Mucosa of descending colon (tissue), 3 donors: ENCODE data around the gene LCN12. TPM values are rescaled to one million over a fixed set of nuclear protein-coding genes. Genes with fewer than 3 reads are reported as not detected.
A peak's percentile ranks its signal among the peaks of the same experiment; 100 is the strongest.
"Not testable (repeated sequence)": the region's sequence is repeated elsewhere in the genome, so short reads cannot be mapped to it uniquely, and the experiment has no call there.

Experiments
- ATAC-seq: fragments of 200-7000 bp; cut with Tn5 transposase; one replicate; pipeline ENCODE4 v1.9.1; 2020; ENCODE audit warnings: mild to moderate bottlenecking, moderate library complexity
- DNase-seq, 3 donors: peaks; one replicate each; pipeline ENCODE4 v3.0.0-alpha.2; 2020
- H3K36me3 ChIP-seq: fragments of 200-600 bp; one replicate; pipeline ENCODE4 v1.8.0; 2021; ENCODE audit warnings: low read depth, mild to moderate bottlenecking
- H3K4me1 ChIP-seq: fragments of 200-600 bp; one replicate; pipeline ENCODE4 v1.8.0; 2021; ENCODE audit warnings: low read depth, mild to moderate bottlenecking
- H3K4me3 ChIP-seq: fragments of 200-600 bp; one replicate; pipeline ENCODE4 v1.8.0; 2021; ENCODE audit warnings: mild to moderate bottlenecking
- H3K9me3 ChIP-seq: fragments of 200-600 bp; one replicate; pipeline ENCODE4 v1.8.0; 2021; ENCODE audit warnings: mild to moderate bottlenecking
- intact Hi-C, 2 donors: fragments of 100-400 bp; cut with DNase I in 1 of 2; cut with micrococcal nuclease in 1 of 2; formaldehyde crosslinking; loops; one replicate each; pipeline versions ENCODE4 v1.11.0 to v1.11.1; 2022; cut with DNase I, micrococcal nuclease
- total RNA-seq, 3 donors: library from RNA; stranded (reverse); fragmentation: NEBNext Ultra II Directional in 2 of 3; extraction: Animal tissue kit (Norgen Biotek cat#: 25700) in 2 of 3; gene quantifications; one replicate each; pipeline versions ENCODE4 v1.2.1 to v1.2.4, GENCODE V29; 2021 to 2023
- TF ChIP-seq, protein P1 (sequence below): fragments of 200-600 bp; IDR thresholded peaks from one replicate; pipeline ENCODE4 v1.8.0; 2022; ENCODE audit warnings: antibody characterized with exemption, mild to moderate bottlenecking
- donor health status: DM: no; HTN: no; CAD: no; lungs with moderate emphysema.
- donor health status: DM: no; HTN: no; CAD: no.
- donor health status: DM: no; HTN: yes; CAD: no.

Gene LCN12
- total RNA-seq, 3 donors from 2014 or later = 6.8 to 10.7 (median 7.6) TPM

DNA sequence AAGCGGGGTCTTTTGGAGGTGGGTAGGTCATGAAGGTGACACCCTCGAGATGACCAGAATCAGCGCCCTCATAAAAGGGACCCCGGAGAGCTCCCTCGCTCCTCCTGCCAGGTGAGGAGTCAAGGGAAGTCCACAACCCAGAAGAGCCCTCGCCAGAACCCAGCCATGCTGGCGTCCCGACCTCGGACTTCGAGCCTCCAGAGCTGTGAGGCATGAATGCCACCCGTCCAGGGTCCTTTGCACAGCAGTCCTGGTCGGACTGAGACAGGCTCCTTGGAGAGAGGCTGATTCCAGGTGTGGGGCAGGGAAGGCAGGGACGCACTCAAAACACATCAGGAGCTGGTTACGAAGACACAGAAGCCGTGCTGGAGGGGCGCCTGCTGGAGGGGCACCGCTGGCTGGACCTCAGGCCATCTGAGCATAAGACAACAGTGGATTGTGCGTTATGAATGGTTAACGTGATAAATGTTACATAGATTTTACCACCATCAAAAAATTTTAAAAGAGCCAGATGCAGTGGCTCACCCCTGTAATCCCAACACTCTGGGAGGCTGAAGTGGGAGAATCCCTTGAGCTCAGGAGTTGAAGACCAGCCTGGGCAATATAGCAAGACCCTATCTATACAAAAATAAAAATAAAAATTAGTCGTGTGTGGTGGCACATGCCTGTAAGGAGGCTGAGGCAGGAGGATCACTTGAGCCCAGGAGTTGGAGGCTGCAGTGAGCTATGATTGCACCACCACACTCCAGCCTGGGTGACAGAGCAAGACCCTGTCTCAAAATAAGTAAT lies 50.0 kb downstream of the LCN12 start:
- Histone ChIP-seq H3K4me3 (no peak overlapping the region), H3K9me3 (peaks cover 5% of the 10 kb centered on the region), H3K36me3 (no peaks in the 10 kb centered on the region), H3K4me1 (peaks cover 5% of the 10 kb centered on the region)
- DNase-seq = no peak
- TF ChIP-seq, protein P1, sequence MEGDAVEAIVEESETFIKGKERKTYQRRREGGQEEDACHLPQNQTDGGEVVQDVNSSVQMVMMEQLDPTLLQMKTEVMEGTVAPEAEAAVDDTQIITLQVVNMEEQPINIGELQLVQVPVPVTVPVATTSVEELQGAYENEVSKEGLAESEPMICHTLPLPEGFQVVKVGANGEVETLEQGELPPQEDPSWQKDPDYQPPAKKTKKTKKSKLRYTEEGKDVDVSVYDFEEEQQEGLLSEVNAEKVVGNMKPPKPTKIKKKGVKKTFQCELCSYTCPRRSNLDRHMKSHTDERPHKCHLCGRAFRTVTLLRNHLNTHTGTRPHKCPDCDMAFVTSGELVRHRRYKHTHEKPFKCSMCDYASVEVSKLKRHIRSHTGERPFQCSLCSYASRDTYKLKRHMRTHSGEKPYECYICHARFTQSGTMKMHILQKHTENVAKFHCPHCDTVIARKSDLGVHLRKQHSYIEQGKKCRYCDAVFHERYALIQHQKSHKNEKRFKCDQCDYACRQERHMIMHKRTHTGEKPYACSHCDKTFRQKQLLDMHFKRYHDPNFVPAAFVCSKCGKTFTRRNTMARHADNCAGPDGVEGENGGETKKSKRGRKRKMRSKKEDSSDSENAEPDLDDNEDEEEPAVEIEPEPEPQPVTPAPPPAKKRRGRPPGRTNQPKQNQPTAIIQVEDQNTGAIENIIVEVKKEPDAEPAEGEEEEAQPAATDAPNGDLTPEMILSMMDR = no peak
- ATAC-seq = no peak
- intact Hi-C loops = no loop called here

DNA sequence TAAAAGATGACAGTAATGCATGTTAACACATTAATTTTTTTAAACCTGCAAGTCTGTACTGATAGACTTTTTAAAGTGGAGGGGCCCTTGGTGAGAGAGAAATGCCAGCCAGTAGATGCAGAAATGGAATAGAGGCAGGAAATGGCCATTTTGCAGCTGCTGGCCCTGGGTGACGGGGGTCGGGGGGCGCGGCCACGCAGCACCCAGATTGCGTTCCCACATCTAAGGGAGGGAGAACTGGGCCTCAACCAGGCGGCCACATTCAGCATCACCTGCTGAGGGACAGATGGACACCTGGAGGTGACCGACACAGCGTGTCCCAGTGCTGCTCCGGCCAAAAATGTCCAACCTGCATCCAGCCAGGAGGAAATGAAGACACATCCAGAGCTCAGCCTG lies 50.6 kb downstream of the LCN12 start:
- Histone ChIP-seq H3K4me3 (no peak overlapping the region), H3K36me3 (no peaks in the 10 kb centered on the region), H3K9me3 (peaks cover 5% of the 10 kb centered on the region), H3K4me1 (peaks cover 2% of the 10 kb centered on the region)
- ATAC-seq = no peak
- intact Hi-C loops = no loop called here
- no peak for DNase-seq
- TF ChIP-seq, protein P1 = no peak

DNA sequence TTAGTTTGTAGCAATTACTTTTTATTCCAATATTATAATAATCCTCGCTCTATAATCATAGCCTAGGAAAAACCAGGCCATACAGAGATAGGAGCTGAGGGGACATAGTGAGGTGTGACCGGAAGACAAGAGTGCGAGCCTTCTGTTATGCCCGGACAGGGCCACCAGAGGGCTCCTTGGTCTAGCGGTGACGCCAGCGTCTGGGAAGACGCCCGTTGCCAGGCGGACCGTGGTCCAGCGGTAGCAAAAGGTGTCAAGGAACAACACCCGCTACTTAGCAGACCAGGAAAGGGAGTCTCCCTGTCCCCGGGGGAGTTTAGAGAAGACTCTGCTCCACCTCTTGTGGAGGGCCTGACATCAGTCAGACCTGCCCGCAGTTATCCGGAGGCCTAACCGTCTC lies 52.2 kb downstream of the LCN12 start:
- peak in 1 of 3 donors; percentile 60 for DNase-seq
- intact Hi-C loops, ATAC-seq: not testable (repeated sequence)

More for the DNA sequence above, 52.2 kb downstream of the LCN12 start:
- H3K4me3 ChIP-seq, H3K36me3 ChIP-seq, H3K4me1 ChIP-seq, H3K9me3 ChIP-seq: not testable (repeated sequence)

Other genes with a start within 250 kb of the LCN12 start
- gene DIPK1B, start 239.7 kb upstream of the LCN12 start, total RNA-seq = 1 to 10 TPM; 1.0 to 10.0 (median 2.9) TPM
- 1 to 10 TPM in 2 of 3 donors, under 1 TPM in 1; 0.12 to 5.1 (median 2.7) TPM for gene LCN10, start 209.3 kb upstream of the LCN12 start, total RNA-seq
- gene LCN6, start 203.7 kb upstream of the LCN12 start, total RNA-seq = 1 to 10 TPM; 1.0 to 8.5 (median 4.7) TPM
- not detected for gene LCN8, start 194.0 kb upstream of the LCN12 start, total RNA-seq
- gene LCN15, start 187.8 kb upstream of the LCN12 start, total RNA-seq = 10 to 100 TPM in 1 of 3 donors, 1 to 10 TPM in 2; 1.6 to 17.2 (median 3.7) TPM
- 100 to 1,000 TPM; 110 to 373 (median 127) TPM for gene TMEM141, start 160.9 kb upstream of the LCN12 start, total RNA-seq
- gene CCDC183, start 155.9 kb upstream of the LCN12 start, total RNA-seq = 10 to 100 TPM in 1 of 3 donors, 1 to 10 TPM in 2; 4.0 to 38.0 (median 7.0) TPM
- gene RABL6, start 144.3 kb upstream of the LCN12 start, total RNA-seq = 100 to 1,000 TPM in 2 of 3 donors, 10 to 100 TPM in 1; 92.1 to 142 (median 112) TPM
- gene AJM1, start 109.8 kb upstream of the LCN12 start, total RNA-seq = 10 to 100 TPM in 2 of 3 donors, 1 to 10 TPM in 1; 7.4 to 21.6 (median 16.4) TPM
- 100 to 1,000 TPM in 2 of 3 donors, 10 to 100 TPM in 1; 96.4 to 163 (median 102) TPM for gene PHPT1, start 102.9 kb upstream of the LCN12 start, total RNA-seq
- 10 to 100 TPM; 15.4 to 43.8 (median 18.5) TPM for gene MAMDC4, start 99.9 kb upstream of the LCN12 start, total RNA-seq
- gene EDF1, start 86.0 kb upstream of the LCN12 start, total RNA-seq = 100 to 1,000 TPM; 311 to 445 (median 397) TPM
- gene TRAF2, start 65.8 kb upstream of the LCN12 start, total RNA-seq = 10 to 100 TPM; 19.6 to 28.2 (median 21.1) TPM
- gene FBXW5, start 7.5 kb upstream of the LCN12 start, total RNA-seq = 100 to 1,000 TPM; 127 to 197 (median 142) TPM
- gene C8G, start 7.0 kb upstream of the LCN12 start, total RNA-seq = 10 to 100 TPM in 2 of 3 donors, 1 to 10 TPM in 1; 3.2 to 15.4 (median 10.4) TPM
- gene PTGDS, start 25.2 kb downstream of the LCN12 start, total RNA-seq = 10 to 100 TPM in 2 of 3 donors, 1 to 10 TPM in 1; 2.5 to 45.4 (median 16.1) TPM
- gene LCNL1, start 30.7 kb downstream of the LCN12 start, total RNA-seq = under 1 TPM in 2 of 3 donors, not detected in 1; 0.17 to 0.76 TPM
- gene PAXX, start 40.1 kb downstream of the LCN12 start, total RNA-seq = 10 to 100 TPM; 32.0 to 39.9 (median 34.1) TPM
- gene CLIC3, start 44.3 kb downstream of the LCN12 start, total RNA-seq = 1 to 10 TPM in 1 of 3 donors, under 1 TPM in 2; 0.82 to 1.9 (median 0.99) TPM
- 10 to 100 TPM; 20.1 to 77.2 (median 48.0) TPM for gene ABCA2, start 76.0 kb downstream of the LCN12 start, total RNA-seq
- under 1 TPM in 2 of 3 donors, not detected in 1; 0.14 to 0.27 TPM for gene FUT7, start 79.8 kb downstream of the LCN12 start, total RNA-seq
- gene NPDC1, start 93.9 kb downstream of the LCN12 start, total RNA-seq = 100 to 1,000 TPM in 1 of 3 donors, 10 to 100 TPM in 2; 78.6 to 177 (median 83.0) TPM
- 10 to 100 TPM in 2 of 3 donors, 1 to 10 TPM in 1; 7.7 to 26.8 (median 10.7) TPM for gene ENTPD2, start 101.8 kb downstream of the LCN12 start, total RNA-seq
- gene SAPCD2, start 118.3 kb downstream of the LCN12 start, total RNA-seq = 10 to 100 TPM in 1 of 3 donors, 1 to 10 TPM in 2; 2.7 to 11.2 (median 6.0) TPM
- 10 to 100 TPM; 10.5 to 13.6 (median 12.8) TPM for gene UAP1L1, start 125.2 kb downstream of the LCN12 start, total RNA-seq
- 10 to 100 TPM; 36.1 to 55.4 (median 52.7) TPM for gene MAN1B1, start 134.7 kb downstream of the LCN12 start, total RNA-seq
- 100 to 1,000 TPM in 1 of 3 donors, 10 to 100 TPM in 2; 47.0 to 114 (median 51.5) TPM for gene DPP7, start 162.5 kb downstream of the LCN12 start, total RNA-seq
- 1 to 10 TPM in 1 of 3 donors, under 1 TPM in 1, not detected in 1; 0.36 to 2.6 TPM for gene GRIN1, start 186.9 kb downstream of the LCN12 start, total RNA-seq
- gene LRRC26, start 217.8 kb downstream of the LCN12 start, total RNA-seq = 10 to 100 TPM; 18.7 to 63.0 (median 58.9) TPM
- 1 to 10 TPM in 1 of 3 donors, not detected in 2; 1.0 TPM for gene TMEM210, start 219.8 kb downstream of the LCN12 start, total RNA-seq
- 10 to 100 TPM; 60.8 to 65.9 (median 61.7) TPM for gene ANAPC2, start 236.3 kb downstream of the LCN12 start, total RNA-seq
- gene SSNA1, start 236.4 kb downstream of the LCN12 start, total RNA-seq = 10 to 100 TPM; 56.7 to 71.1 (median 64.0) TPM
- 100 to 1,000 TPM in 2 of 3 donors, 10 to 100 TPM in 1; 73.8 to 170 (median 122) TPM for gene TPRN, start 248.5 kb downstream of the LCN12 start, total RNA-seq